HEK293 (cell line): ENCODE measurements around the gene CCDC136.

Experiments
- BCL11A ChIP-seq: fragments of 450-650 bp; formaldehyde crosslinking; IDR thresholded peaks from 2 replicates; pipeline ENCODE4 v1.5.1; 2016; ENCODE audit warnings: low read depth, missing biosample characterization, missing genetic modification characterization
- ZNF140 ChIP-seq: fragments of 450-650 bp; formaldehyde crosslinking; IDR thresholded peaks from 2 replicates; pipeline ENCODE4 v1.5.1; 2016; ENCODE audit warnings: missing biosample characterization, missing genetic modification characterization
- ZNF157 ChIP-seq: fragments of 450-650 bp; formaldehyde crosslinking; IDR thresholded peaks from 2 replicates; pipeline ENCODE4 v1.5.1; 2016; ENCODE audit warnings: missing biosample characterization, missing genetic modification characterization
- ZNF175 ChIP-seq: fragments of 450-650 bp; formaldehyde crosslinking; IDR thresholded peaks from 2 replicates; pipeline ENCODE4 v1.5.1; 2016; ENCODE audit warnings: missing biosample characterization, missing genetic modification characterization
- ZNF23 ChIP-seq: fragments of 450-650 bp; formaldehyde crosslinking; IDR thresholded peaks from 2 replicates; pipeline ENCODE4 v1.5.1; 2016; ENCODE audit warnings: missing biosample characterization, missing genetic modification characterization, borderline replicate concordance
- ZNF274 ChIP-seq, 2 experiments: fragments of 200-500 bp in 1 of 2; fragments of 450-650 bp in 1 of 2; sonication (Bioruptor generic) in 1 of 2; formaldehyde crosslinking in 1 of 2; IDR thresholded peaks; 2 replicates each; pipeline versions ENCODE4 v1.5.1 to v1.6.1; 2014 to 2016; ENCODE audit warnings: borderline replicate concordance in 1 of 2, inconsistent platforms in 1 of 2, low read length in 1 of 2, missing biosample characterization in 1 of 2, missing genetic modification characterization in 1 of 2
- ZNF571 ChIP-seq: fragments of 450-650 bp; formaldehyde crosslinking; IDR thresholded peaks from 2 replicates; pipeline ENCODE4 v1.5.0; 2017; ENCODE audit warnings: missing biosample characterization, missing genetic modification characterization
- ZNF621 ChIP-seq: fragments of 450-650 bp; formaldehyde crosslinking; IDR thresholded peaks from 2 replicates; pipeline ENCODE4 v1.5.1; 2017; ENCODE audit warnings: missing biosample characterization, missing genetic modification characterization
- TF ChIP-seq, protein P1 (sequence below): fragments of 450-650 bp; formaldehyde crosslinking; IDR thresholded peaks from 2 replicates; pipeline ENCODE4 v1.5.1; 2016; ENCODE audit warnings: missing biosample characterization, missing genetic modification characterization
- TF ChIP-seq, protein P2 (sequence below): fragments of 450-650 bp; formaldehyde crosslinking; IDR thresholded peaks from 2 replicates; pipeline ENCODE4 v1.5.1; 2016; ENCODE audit warnings: missing biosample characterization, missing genetic modification characterization
- TF ChIP-seq, protein P3 (sequence below): fragments of 450-650 bp; formaldehyde crosslinking; IDR thresholded peaks from 2 replicates; pipeline ENCODE4 v1.5.1; 2016; ENCODE audit warnings: missing biosample characterization, missing genetic modification characterization
- TF ChIP-seq, protein P4 (sequence below): fragments of 450-650 bp; formaldehyde crosslinking; IDR thresholded peaks from 2 replicates; pipeline ENCODE4 v1.5.1; 2016; ENCODE audit warnings: missing biosample characterization, missing genetic modification characterization

DNA sequence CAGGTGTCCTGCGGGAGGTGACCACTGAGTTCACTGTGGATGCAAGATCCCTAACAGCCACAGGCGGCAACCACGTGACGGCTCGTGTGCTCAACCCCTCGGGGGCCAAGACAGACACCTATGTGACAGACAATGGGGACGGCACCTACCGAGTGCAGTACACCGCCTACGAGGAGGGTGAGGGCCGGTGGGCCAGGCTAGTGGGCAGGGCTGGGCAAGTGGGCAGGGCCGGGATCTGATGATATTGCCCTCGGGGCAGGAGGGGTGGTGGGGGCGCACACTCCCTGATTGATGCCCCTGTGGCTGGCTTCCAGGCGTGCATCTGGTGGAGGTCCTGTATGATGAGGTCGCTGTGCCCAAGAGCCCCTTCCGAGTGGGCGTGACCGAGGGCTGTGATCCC, 54.2 kb downstream of the CCDC136 start:
- TF ChIP-seq ZNF621 (tag by site-specific recombination), result no peak
- TF ChIP-seq, protein P1, sequence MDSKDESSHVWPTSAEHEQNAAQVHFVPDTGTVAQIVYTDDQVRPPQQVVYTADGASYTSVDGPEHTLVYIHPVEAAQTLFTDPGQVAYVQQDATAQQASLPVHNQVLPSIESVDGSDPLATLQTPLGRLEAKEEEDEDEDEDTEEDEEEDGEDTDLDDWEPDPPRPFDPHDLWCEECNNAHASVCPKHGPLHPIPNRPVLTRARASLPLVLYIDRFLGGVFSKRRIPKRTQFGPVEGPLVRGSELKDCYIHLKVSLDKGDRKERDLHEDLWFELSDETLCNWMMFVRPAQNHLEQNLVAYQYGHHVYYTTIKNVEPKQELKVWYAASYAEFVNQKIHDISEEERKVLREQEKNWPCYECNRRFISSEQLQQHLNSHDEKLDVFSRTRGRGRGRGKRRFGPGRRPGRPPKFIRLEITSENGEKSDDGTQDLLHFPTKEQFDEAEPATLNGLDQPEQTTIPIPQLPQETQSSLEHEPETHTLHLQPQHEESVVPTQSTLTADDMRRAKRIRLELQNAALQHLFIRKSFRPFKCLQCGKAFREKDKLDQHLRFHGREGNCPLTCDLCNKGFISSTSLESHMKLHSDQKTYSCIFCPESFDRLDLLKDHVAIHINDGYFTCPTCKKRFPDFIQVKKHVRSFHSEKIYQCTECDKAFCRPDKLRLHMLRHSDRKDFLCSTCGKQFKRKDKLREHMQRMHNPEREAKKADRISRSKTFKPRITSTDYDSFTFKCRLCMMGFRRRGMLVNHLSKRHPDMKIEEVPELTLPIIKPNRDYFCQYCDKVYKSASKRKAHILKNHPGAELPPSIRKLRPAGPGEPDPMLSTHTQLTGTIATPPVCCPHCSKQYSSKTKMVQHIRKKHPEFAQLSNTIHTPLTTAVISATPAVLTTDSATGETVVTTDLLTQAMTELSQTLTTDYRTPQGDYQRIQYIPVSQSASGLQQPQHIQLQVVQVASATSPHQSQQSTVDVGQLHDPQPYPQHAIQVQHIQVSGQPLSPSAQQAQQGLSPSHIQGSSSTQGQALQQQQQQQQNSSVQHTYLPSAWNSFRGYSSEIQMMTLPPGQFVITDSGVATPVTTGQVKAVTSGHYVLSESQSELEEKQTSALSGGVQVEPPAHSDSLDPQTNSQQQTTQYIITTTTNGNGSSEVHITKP, result no peak
- TF ChIP-seq, protein P2, sequence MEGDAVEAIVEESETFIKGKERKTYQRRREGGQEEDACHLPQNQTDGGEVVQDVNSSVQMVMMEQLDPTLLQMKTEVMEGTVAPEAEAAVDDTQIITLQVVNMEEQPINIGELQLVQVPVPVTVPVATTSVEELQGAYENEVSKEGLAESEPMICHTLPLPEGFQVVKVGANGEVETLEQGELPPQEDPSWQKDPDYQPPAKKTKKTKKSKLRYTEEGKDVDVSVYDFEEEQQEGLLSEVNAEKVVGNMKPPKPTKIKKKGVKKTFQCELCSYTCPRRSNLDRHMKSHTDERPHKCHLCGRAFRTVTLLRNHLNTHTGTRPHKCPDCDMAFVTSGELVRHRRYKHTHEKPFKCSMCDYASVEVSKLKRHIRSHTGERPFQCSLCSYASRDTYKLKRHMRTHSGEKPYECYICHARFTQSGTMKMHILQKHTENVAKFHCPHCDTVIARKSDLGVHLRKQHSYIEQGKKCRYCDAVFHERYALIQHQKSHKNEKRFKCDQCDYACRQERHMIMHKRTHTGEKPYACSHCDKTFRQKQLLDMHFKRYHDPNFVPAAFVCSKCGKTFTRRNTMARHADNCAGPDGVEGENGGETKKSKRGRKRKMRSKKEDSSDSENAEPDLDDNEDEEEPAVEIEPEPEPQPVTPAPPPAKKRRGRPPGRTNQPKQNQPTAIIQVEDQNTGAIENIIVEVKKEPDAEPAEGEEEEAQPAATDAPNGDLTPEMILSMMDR (tag by site-specific recombination), result no peak
- TF ChIP-seq ZNF23, result no peak
- no peak for TF ChIP-seq ZNF157 (tag by site-specific recombination)
- TF ChIP-seq ZNF140, result no peak
- TF ChIP-seq, protein P3, sequence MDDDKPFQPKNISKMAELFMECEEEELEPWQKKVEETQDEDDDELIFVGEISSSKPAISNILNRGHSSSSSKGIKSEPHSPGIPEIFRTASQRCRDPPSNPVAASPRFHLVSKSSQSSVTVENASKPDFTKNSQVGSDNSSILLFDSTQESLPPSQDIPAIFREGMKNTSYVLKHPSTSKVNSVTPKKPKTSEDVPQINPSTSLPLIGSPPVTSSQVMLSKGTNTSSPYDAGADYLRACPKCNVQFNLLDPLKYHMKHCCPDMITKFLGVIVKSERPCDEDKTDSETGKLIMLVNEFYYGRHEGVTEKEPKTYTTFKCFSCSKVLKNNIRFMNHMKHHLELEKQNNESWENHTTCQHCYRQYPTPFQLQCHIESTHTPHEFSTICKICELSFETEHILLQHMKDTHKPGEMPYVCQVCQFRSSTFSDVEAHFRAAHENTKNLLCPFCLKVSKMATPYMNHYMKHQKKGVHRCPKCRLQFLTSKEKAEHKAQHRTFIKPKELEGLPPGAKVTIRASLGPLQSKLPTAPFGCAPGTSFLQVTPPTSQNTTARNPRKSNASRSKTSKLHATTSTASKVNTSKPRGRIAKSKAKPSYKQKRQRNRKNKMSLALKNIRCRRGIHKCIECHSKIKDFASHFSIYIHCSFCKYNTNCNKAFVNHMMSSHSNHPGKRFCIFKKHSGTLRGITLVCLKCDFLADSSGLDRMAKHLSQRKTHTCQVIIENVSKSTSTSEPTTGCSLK (tag by site-specific recombination), result no peak
- no peak for TF ChIP-seq BCL11A (tag by site-specific recombination)
- no peak for TF ChIP-seq ZNF571 (tag by site-specific recombination)
- TF ChIP-seq, protein P4, sequence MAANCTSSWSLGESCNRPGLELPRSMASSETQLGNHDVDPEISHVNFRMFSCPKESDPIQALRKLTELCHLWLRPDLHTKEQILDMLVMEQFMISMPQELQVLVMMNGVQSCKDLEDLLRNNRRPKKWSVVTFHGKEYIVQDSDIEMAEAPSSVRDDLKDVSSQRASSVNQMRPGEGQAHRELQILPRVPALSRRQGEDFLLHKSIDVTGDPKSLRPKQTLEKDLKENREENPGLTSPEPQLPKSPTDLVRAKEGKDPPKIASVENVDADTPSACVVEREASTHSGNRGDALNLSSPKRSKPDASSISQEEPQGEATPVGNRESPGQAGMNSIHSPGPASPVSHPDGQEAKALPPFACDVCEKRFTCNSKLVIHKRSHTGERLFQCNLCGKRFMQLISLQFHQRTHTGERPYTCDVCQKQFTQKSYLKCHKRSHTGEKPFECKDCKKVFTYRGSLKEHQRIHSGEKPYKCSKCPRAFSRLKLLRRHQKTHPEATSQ, result no peak
- no peak for TF ChIP-seq ZNF274 (IDR thresholded peaks at IDR 0.05; ENCODE audit: low read length)
- TF ChIP-seq ZNF274 (tag by site-specific recombination; IDR thresholded peaks at IDR 0.05; ENCODE audit: borderline replicate concordance), result no peak
- no peak for TF ChIP-seq ZNF175 (tag by site-specific recombination)
